Fibroblast of pulmonary artery (primary cell): Measurements from ENCODE around the gene TGFBR2.

Experiments
- DNase-seq: peaks from one replicate; pipeline ENCODE4 v3.0.0-alpha.2; 2010; ENCODE audit warnings: low read depth
- H3K4me3 ChIP-seq: replicated peaks from 2 replicates; pipeline ENCODE4 v1.5.1; 2011; ENCODE audit warnings: low read depth, mild to moderate bottlenecking, control low read depth, low read length, moderate library complexity
- TF ChIP-seq, protein P1 (sequence below): IDR thresholded peaks from 2 replicates; pipeline ENCODE4 v1.5.1; 2011; ENCODE audit warnings: mild to moderate bottlenecking, control low read depth, low read length, inconsistent platforms; ENCODE audit errors: missing control alignments

Gene TGFBR2

DNA sequence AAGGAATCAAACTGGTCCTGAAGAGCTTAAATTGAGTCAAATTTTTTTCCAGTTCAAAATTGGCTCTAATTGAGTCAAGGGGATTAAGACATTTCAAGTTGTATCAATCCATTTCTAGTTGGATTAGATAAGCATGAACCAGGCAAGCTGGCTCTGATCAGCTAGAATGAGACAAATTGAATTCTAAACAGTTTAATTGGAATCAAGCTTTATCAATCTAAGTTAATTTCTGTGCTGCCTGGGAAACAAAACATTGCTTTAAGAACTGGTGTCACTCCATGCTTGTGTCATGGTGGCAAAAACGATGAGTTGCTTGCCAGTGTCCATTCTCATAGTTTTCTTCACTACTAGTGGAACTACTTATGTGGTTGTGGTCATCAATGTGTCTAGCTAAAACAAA is 116.8 kb downstream of the TGFBR2 start:
- TF ChIP-seq, protein P1, sequence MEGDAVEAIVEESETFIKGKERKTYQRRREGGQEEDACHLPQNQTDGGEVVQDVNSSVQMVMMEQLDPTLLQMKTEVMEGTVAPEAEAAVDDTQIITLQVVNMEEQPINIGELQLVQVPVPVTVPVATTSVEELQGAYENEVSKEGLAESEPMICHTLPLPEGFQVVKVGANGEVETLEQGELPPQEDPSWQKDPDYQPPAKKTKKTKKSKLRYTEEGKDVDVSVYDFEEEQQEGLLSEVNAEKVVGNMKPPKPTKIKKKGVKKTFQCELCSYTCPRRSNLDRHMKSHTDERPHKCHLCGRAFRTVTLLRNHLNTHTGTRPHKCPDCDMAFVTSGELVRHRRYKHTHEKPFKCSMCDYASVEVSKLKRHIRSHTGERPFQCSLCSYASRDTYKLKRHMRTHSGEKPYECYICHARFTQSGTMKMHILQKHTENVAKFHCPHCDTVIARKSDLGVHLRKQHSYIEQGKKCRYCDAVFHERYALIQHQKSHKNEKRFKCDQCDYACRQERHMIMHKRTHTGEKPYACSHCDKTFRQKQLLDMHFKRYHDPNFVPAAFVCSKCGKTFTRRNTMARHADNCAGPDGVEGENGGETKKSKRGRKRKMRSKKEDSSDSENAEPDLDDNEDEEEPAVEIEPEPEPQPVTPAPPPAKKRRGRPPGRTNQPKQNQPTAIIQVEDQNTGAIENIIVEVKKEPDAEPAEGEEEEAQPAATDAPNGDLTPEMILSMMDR: no peak
- DNase-seq: no peak
- H3K4me3 ChIP-seq: no peak overlapping the region

DNA sequence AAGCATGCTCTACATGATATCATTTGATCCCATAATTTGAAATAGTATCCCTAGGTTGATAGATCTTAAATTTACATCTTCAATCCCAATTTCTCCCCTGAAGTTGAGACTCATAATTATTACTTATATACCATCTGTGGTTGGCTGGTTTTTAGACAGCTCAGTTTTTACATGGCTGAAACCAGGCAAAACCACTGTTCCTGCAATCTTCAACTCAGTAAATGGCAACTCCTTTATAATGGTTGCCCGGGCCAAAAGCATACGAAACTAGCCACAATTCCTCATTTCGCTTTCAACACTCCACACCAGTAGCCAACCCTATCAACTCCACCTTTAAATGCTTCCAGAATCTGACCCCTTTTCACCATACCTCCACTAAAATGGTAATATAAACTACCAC is 118.5 kb downstream of the TGFBR2 start:
- TF ChIP-seq, protein P1: no peak
- no peak overlapping the region for H3K4me3 ChIP-seq
- DNase-seq: no peak

DNA sequence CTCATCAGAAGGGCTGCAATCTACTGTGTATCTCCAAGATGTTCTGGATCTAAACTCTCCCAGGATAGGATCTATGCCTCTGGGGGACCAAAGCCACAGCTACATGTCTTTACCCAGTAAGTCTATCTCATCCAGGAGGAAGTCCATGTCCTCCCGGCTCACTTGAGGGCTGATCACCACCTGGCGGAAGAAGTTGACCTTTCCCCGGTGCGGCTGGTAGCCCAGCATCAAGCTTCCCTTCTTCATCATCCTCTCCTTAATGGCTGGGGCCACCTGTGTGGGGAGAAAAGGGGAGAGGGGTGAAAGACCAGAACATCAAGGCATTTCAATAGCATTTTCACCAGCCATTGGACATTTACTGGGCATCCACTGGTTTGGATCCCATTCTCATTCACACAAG is 121.7 kb downstream of the TGFBR2 start:
- H3K4me3 ChIP-seq: no peak overlapping the region
- TF ChIP-seq, protein P1: no peak
- no peak for DNase-seq

DNA sequence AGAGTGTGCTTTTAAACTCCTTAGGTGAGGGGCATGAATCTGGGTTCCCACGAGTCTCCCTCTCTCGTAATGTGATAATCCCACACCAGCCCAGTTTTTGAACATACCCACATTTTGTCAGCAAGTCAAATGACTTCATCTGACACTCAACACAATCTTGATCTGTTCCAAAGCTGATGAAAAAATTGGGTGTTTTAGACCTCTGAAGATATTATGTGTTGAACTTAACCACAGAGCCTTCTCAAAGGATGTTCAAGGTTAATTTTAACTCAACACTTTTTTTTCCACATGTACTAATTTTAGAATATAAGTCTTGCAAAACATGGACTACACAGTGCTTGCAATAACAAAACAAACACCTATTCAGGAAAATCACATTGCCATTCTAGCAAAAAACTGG is 123.1 kb downstream of the TGFBR2 start:
- TF ChIP-seq, protein P1: no peak
- no peak for DNase-seq
- H3K4me3 ChIP-seq: no peak overlapping the region

DNA sequence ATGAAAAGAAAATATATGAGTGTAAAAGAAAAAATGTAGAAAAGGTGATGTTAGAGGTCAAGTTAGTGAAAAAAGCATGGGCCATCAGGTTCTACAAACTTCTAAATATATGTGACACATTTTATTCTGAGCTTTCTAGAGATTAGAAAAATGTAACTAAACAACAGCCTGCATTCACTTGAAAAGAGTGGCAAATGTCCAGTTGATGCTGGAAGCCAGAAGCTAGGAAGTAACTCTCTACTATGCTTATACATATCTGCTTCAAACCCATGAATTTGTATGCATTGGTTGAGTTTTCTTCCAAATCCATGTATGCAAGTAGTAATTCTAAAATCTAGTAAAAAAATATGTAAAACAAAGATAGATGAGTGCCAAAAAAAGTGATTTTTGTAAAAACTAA is 123.5 kb downstream of the TGFBR2 start:
- no peak overlapping the region for H3K4me3 ChIP-seq

DNA sequence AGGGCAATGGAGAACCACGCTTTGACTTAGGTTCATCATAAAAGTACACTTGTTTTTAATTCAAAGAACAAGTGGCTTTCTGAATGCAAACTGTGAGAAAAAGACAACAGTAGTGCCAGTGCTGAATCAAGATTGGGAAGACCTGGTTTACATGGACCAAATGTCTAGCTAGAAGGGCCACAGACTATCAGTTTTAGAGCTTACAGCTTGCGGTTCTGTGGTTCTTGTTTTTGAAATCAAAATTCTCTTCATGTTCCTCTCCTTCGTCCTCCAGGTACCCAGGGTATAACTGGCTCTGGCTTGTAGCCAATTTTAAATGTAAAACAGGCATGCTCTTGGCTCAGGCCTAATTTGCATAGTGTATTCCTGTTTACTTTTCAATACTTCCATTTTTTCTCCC is 124.6 kb downstream of the TGFBR2 start:
- no peak for DNase-seq
- H3K4me3 ChIP-seq: no peak overlapping the region
- TF ChIP-seq, protein P1: no peak

More for the DNA sequence above, 123.5 kb downstream of the TGFBR2 start:
- no peak for DNase-seq
- TF ChIP-seq, protein P1: no peak

DNA sequence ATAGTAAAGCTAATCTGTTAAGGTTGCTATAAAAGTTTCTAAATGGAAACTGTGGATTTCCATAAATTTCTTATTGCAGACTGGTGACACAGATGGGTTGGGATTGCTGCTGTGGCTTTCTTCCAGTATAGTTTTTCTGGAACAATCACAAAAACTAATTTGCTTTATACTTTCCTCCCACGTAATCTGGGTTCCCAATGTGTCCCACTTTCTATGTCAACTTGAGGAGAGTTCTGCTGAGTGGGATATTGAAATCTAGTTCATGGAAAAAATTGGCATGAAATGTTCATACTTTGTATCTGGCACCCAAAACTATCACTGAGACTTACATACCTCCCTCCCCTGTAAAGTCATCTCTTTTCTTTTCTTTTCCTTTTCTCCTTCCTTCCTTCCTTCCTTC is 126.8 kb downstream of the TGFBR2 start:
- no peak overlapping the region for H3K4me3 ChIP-seq
- no peak for DNase-seq
- TF ChIP-seq, protein P1: no peak
